NAMALWA (cell line): Measurements from ENCODE around the gene KLC1.

Experiments
- DNase-seq: peaks from one replicate; pipeline ENCODE4 v3.0.0-alpha.2; 2015; ENCODE audit warnings: low spot score

The KLC1 gene

GRCh38 chr14:103691655-103692054 is 62.6 kb downstream of the KLC1 start:
- DNase-seq = peak; percentile 83

- no peak for DNase-seq
These were observed 63.1 kb downstream of the KLC1 start for GRCh38 chr14:103692159-103692558.

DNA sequence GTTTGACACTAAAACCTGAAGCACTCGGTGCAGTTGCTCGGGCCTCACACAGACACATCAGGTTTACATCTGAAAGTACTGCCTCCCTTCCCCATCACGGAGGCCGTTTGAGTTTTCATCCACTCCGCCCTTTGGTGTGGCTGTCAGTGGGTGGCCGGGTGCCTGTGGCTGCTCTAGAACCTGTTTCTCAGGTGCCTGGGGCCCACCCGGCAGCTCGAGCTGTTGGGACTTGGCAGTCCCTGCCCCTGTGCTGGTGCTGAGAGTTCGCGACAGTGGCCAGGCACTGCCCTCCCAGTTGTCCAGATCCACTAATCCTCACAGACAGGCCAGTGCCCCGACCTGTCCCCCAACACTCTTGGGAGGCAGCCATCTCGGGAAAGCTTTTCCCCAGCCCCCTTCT is 63.9 kb downstream of the KLC1 start:
- no peak for DNase-seq

DNA sequence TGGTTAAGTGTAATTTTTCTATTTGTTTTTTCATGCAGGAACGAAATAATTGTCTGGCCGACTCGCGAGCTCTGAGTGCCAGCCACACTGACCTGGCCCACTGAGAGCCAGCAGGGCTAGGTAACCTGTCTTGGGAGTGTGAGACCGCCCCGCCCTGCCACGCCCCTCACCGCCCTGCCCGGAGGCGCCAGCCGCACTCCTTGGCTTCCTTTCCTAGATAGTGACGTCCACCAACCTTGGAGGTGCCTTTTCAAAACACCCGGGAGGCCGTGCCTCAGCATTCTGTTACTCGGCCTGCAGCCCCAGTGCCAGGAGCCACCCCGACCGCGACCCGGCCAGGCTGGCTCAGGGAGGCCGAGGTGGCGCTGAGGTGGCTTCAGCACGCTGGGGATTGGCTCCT is 64.5 kb downstream of the KLC1 start:
- DNase-seq = no peak

- no peak for DNase-seq
These were observed 65.6 kb downstream of the KLC1 start for GRCh38 chr14:103694572-103695026.

GRCh38 chr14:103695296-103696069 is 66.5 kb downstream of the KLC1 start:
- DNase-seq = no peak

- peak; percentile 44 for DNase-seq
These were observed 67.0 kb downstream of the KLC1 start for GRCh38 chr14:103696070-103696402.

- no peak for DNase-seq
These were observed 67.6 kb downstream of the KLC1 start for GRCh38 chr14:103696466-103697071.

DNA sequence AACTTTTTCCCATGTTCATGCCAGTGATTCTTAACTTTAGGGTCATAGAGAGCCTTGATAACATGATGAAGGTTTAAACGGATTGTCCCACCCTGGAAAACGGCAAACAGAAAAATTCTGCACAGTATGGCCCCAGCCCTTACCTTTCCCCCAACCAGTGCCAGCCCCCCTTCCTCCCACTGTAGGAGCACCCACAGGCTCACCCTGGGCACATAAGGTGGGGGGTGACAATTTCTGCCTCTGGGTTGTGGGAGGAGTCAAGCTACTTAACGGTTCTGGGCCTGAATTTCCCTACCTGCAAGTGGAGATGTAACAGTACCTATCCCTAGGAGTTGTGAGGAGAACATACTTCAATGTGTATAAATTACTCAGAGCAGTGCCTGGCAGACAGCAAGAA is 68.2 kb downstream of the KLC1 start:
- DNase-seq = no peak

DNA sequence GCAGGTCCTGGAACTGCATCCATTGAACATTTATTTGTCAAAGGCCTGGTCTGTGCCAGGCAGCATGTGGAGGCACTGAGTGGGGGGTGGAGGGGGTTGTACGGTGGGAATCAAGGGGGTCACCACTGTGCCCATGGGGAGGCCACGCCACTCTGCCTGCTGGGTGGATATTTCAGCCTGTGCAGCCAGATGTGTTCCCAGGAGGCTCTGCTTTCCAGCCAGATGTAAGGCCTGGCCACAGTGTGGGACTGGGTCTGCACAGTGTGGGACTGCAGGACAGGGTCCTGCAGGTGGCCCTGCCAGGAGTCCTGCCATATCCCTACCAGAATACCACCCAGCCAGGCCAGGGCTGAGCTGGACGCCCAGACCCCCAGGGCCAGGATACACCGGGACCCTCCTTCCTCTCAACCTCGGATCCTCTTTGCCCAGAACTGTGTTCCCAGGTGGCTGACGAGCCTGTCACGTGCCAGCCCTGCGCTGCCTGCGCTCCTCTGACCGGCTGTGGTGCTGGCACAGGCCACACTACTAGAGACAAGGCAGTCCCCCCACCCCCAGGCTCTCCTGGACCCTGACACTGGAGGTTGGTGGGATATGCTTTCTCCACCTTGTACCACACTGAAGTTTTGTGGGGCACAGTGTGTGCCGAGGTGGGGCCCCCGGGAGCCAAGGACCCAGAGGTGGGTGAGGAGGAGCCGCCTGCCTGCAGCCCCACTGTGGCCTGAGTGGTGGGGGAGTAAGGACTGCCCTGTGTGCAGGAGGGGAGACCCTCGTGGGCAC is 68.8 kb downstream of the KLC1 start:
- DNase-seq = no peak

DNA sequence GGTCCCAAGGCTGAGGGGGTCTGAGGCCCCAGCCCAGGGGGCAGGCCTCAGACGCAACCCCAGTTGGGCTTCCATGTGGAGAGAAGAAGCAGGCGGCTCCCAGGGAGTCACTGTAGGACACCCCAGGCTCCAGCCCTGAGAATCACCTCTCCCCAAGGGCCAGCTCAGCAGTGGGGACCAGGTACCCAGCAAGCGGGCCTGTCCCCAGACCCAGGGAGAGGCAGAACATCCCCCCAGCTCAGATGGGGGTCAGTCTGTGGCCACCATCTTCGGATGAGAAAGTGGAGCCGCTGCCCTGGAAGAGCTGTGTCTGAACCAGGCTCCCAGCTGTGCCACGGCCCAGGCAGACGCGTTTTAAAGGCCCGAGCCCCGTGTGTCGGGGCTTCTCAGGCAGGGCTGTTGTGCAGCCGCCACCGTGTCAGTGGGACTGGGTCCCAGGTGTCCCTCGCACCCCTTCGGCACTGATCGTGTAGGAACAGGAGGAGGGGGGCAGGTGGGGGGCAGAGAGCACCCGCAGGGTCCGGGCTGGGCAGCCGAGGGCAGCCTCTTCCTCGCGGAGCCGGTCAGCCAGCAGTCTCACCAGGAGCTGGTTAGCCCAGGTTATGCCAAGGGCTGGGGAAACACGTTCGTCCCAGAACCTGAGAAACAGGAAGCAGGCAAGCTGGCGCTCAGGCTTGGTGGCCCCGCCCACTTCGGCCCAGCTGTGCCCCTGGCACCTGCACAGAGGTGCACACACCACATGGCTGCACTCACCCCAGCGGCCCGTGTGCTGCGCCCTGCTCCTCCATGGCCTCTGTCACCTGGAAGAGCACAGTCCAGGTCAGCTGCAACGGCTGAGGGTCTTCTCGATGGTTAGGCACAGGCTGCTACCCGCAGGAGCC is 69.6 kb downstream of the KLC1 start:
- DNase-seq = peak; percentile 71

DNA sequence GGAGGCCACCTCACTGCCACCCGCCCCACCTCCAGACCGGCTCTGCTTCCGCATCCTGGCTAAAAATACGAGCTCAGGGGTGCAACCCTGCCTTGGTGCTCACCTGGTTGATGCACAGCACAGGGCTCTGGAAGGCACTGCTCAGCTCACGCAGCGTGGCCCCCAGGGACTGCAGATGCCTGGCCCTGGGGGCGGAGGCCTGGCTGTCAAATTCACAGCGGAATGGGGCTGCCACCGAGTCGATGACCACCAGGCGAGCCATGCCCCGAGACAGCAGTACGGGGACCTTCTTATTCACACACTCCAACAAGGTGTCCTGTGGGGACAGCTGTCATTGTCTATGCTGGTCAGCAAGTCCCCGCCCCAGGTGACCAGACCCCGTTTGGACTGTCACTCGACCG is 70.2 kb downstream of the KLC1 start:
- DNase-seq = no peak

DNA sequence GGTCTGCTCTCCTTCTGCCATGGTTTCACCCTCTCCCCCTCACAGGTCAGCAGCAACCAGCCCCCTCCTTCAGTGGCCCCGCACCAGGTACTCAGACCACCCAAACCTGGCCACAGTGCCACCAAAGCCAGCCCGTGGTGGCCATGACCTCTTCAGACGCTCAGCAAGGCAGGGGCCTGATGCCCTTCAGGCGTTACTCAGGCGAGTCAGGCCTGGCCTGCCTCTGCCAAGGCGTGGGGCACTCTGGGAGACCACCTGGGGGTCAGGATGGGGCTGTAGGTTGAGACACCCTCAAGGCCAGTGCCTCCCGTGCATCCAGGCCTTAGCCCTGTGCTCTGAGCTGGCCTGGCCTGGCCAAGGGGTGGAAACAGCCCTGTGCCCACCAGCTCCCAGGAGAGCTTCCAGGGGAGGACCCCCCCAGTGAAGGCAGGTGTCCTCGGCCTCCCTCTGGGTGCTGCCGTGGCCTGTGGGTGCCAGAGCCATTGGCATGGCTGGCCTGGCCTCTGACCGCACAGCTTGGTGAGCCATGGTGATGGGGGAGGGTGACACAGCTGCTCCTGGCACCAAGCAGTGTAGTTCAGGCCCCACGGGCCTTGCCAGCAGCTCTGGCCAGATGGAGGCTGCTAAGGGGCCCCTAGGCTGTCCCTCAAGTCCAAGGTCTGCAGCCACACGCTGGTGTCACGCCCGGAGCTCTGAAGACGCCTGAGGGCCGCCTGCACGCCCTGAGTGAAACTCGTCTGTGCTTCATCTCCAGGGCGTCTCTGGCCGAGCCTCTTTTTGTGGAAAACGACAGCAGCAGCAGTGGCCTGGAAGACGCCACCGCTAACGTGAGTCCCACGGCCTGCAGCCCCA is 71.1 kb downstream of the KLC1 start:
- no peak for DNase-seq

- no peak for DNase-seq
These were observed 71.9 kb downstream of the KLC1 start for GRCh38 chr14:103700753-103701490.

GRCh38 chr14:103702095-103702494 is 73.1 kb downstream of the KLC1 start:
- no peak for DNase-seq

DNA sequence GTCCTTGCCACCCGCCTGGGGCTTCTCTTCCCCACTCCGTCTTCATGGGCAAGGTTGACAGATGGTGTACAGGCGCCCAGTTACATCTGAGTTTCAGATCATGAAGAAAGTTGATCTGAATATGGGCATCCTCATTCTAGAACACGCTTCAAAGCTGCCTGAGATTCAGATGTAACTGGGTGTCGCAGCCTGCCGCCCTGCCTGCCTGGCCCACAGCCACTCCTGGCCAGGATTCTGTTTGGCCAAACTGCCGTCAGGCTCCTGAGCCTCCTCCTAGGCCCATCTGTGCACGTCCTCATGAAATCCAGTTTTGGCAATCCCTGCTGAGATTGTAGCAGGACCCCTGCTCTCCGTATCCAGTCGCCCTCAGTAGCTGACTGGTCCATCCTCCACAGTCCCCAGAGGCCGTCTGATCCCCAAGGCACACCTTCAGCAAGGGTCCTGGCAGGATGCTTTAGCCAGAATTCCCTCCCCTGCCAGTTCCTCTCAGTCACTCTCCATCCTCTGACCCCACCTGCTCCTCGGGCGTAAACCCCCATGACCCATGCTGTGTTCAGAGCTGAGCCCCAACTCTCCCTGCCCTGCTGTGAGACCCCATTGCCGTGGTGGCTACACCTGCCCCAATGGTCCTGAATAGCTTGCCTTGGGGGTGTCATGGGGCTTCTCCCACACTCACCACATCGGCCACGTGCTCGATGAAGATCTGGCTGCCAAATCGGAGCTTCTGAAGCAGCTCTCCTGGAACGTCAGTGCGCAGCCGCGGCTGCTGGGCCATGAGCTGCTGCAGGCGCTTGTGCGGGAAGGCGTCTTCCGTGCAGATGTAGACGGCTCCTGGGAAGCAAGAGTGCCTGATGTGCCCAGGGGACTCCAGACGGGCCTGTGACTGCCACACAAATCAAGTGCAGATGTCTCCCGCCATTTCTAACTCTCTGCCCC is 73.8 kb downstream of the KLC1 start:
- DNase-seq = no peak

- no peak for DNase-seq
These were observed 74.7 kb downstream of the KLC1 start for GRCh38 chr14:103703433-103704385.

DNA sequence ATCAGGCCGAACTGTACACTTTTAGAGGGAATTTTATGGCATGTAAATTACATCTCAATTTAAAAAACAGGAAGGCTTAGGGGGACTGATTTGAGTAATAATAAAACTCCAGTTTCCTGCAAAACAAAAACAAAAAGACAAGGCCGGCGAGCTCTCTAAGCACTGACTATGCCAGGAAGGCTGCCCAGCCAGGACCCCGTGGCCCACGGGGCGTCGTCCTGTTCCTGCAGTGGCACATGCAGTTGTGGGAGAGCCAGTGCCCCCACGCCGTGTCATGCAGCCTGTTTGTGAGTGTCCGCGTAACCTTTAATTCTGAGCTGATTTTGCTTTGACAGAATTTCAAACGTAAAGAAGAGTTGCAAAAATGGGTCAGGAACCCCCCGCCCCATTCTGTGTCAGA is 75.7 kb downstream of the KLC1 start:
- DNase-seq = no peak
